ENCODE data around the gene CCSER1.

GRCh38 chr4:90727938-90728337 is 600.7 kb downstream of the CCSER1 start:
- TF ChIP-seq CTCF (conservative IDR thresholded peaks at IDR 0.05) (no peak), EZH2 (IDR thresholded peaks at IDR 0.05; ENCODE audit: low read depth) (no peak)

Data from PC-9 (cell line).